NCI-H2107 treated with DMSO at 0.1 percent for 48 hours (cell line): ENCODE data around the gene SLC38A7.
"Not testable (repeated sequence)": the region's sequence is repeated elsewhere in the genome, so short reads cannot be mapped to it uniquely, and the experiment has no call there.

Source experiments
- DNase-seq: peaks from one replicate; lab custom pipeline; 2025; ENCODE audit not compliant: unreplicated experiment; lab: John Stamatoyannopoulos, UW

The SLC38A7 gene

GRCh38 chr16:58638148-58639036 lies 46.2 kb downstream of the SLC38A7 start:
- no peak for DNase-seq

GRCh38 chr16:58637021-58637420 lies 47.5 kb downstream of the SLC38A7 start:
- DNase-seq, result not testable (repeated sequence)

- no peak for DNase-seq
Measured at GRCh38 chr16:58636466-58636865, 48.1 kb downstream of the SLC38A7 start.

- no peak for DNase-seq
Measured at GRCh38 chr16:58635502-58635901, 49.1 kb downstream of the SLC38A7 start.

- DNase-seq, result no peak
Measured at GRCh38 chr16:58634265-58634802, 50.2 kb downstream of the SLC38A7 start.

- peak; percentile 99 for DNase-seq
Measured at GRCh38 chr16:58629733-58630640, 54.6 kb downstream of the SLC38A7 start, which contains the start of gene CNOT1. Gene CNOT1 (minus strand): TSS chr16:58629826. CDS start chr16:58599337, 30,489 bp downstream.

GRCh38 chr16:58628845-58629732 lies 55.5 kb downstream of the SLC38A7 start:
- DNase-seq, result no peak

GRCh38 chr16:58624209-58624608 lies 60.4 kb downstream of the SLC38A7 start:
- DNase-seq, result no peak

- DNase-seq, result no peak
Measured at GRCh38 chr16:58620396-58620795, 64.2 kb downstream of the SLC38A7 start.

- DNase-seq, result no peak
Measured at GRCh38 chr16:58615280-58615679, 69.3 kb downstream of the SLC38A7 start.
